Glomerular visceral epithelial cell (primary cell): ENCODE data around the gene AFF4.
"Not testable (repeated sequence)": the region's sequence is repeated elsewhere in the genome, so short reads cannot be mapped to it uniquely, and the experiment has no call there.

Experiments
- DNase-seq: peaks from one replicate; pipeline ENCODE4 v3.0.0-alpha.2; 2016; ENCODE audit errors: extremely low spot score

The AFF4 gene

DNA sequence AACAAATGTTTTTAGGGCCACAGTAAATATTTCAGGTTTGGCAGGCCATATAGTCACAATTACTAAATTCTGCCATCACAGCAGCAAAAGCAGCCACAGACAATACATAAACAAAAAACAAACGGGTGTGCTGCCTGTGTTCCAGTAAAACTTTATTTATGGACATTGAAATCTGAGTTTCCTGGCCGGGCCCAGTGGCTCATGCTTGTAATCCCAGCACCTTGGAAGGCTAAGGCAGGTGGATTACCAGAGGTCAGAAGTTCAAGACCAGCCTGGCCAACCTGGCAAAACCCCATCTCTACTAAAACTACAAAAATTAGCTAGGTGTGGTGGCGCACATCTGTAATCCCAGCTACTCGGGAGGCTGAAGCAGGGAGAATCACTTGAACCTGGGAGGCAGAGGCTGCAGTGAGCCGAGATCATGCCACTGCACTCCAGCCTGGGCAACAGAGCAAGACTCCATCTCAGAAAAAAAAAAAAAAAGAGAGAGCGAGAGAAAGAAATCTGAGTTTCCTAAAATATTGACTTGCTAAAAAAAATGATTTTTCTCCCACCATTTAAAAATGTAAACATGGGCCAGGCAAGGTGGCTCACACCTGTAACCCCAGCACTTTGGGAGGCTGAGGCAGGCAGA, 7.2 kb downstream of the AFF4 start:
- not testable (repeated sequence) for DNase-seq

DNA sequence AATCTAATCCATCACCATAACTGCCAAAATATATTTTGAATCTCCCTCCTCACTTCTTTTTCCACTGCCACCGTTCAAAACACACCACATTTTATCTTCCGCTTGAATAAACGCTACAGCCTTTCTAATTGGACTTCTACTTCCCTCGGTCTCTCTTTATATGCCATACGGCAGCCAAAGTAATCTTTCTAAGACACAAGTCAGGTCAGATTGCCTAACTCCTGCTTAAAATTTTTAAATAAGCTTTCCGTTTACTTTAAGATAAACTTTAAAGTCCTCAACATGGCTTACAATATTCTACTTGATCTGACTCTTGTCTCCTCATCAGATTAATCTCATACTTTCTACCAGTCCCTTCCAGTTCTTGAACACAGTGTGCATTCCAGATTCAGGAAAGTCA, 9.7 kb downstream of the AFF4 start:
- no peak for DNase-seq

DNA sequence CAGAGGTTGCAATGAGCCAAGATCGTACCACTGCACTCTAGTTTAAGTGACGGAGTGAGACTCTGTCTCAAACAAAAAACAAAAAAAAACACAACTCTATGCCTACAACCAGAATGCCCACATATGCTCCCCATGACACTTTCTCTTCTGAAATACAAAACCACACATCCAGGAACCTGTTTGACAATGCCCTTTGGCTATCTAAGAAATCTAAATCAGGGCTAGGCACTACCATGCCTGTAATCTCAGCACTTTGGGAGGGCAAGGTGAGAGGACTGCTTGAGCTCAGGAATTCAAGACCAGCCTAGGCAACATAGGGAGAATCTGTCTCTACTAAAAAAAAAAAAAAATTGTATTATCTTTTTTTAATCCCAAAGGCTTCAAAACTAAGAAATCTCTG, 10.6 kb downstream of the AFF4 start:
- DNase-seq, result no peak

DNA sequence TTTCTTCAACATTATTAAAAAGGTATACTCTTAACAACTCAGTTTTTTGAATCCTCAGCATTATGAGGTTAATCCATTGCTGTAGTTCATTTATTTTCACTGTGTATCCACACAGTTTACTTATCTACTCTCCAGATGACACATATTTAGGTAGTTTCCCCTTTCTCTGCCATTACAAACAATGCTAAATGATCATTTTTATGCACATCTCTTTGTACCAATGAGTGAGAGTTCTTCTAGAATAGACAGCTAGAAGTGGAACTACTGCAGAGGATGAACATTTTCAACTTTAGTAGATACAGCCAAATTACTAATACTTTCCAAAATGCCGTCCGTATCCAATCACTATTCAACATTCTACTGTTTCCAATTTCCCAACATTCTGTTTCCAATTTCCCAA, 11.5 kb downstream of the AFF4 start:
- no peak for DNase-seq

DNA sequence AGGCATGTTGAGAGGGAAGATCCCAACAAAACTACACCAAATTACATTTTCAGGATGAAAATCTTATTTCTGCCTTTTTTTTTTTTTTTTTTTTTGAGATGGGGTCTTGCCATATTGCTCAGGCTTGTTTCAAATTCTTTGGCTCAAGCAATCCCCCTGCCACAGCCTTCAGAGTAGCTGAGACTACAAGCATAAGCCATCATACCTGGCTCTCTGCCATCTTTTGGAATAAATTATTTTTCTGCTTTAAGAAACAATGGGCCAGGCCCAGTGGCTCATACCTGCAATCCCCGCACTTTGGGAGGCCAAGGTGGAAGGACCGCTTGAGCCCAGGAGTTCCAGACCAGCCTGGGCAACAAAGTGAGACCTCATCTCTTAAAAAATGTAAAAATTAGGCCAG, 14.3 kb downstream of the AFF4 start:
- DNase-seq, result no peak

DNA sequence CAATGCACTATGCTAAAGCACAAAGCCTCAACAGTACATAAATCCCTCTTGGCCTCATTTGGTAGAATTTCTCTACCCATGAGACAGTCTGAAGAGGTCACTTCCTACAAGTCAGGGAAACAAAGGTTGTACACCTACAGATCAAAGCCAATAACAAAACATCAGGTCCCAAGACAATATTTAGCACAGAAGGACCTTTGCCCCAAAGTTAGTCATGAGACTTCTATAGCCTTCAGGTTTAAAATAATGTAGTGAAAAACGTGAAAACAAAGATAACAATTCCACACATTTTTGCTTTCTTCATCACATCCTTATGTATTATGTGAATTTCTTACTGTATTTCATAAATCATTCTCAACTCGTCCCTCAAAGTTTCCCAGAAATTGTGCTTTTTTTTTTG, 15.8 kb downstream of the AFF4 start:
- DNase-seq, result no peak

DNA sequence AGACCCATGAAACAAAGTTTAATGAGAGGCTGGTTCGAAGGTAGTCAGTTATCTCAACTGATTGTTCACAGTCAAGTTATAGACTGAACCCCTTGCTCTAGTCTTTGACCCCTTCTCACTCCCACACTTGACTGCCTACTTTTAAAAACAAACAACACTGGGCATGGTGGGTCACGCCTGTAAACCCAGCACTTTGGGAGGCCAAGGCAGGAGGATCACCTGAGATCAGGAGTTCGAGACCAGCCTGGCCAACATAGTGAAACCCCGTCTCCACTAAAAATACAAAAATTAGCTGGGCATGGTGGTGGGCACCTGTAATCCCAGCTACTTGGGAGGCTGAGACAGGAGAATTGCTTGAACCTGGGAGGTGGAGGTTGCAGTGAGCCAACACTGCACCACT, 18.1 kb downstream of the AFF4 start:
- DNase-seq, result not testable (repeated sequence)

DNA sequence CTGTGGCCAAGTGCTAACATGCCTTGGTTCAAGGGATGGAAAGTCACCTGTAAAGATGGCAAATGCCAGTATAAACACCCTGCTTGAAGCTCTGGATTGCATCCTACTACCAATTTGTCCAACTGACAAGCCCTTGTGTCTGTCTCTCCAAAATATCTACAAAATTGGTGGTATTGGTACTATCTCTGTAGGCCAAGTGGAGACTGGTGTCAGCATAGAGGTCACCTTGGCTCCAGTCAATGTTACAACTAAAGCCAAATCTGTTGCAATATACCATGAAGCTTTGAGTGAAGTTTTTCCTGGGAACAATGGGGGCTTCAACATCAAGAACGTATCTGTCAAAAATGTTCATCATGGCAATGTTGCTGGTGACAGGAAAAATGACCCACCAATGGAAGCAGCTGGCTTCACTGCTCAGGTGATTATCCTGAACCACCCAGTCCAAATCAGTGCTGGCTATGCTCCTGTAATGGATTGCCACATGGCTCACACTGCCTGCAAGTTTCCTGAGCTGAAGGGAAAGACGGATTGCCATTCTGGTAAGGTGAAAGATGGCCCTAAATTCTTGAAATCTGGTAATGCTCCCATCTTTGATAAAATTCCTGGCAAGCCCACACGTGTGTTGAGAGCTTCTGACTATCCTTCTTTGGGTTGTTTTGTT, 19.9 kb downstream of the AFF4 start:
- DNase-seq, result no peak

DNA sequence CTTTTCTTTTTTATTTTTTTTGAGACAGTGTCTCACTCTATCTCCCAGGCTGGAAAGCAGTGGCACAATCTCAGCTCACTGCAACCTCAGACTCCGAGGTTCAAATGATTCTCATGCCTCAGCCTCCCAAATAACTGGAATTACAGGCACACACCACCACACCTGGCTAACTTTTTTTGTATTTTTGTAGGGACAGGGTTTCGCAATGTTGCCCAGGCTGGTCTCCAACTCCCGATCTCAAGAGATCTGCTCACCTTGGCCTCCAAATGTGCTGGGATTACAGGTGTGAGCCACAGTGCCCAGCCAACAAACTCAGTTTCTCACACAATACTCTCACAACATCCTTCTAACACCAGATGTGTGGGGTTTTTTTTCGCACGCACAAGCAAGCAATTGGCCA, 22.1 kb downstream of the AFF4 start:
- DNase-seq, result no peak

DNA sequence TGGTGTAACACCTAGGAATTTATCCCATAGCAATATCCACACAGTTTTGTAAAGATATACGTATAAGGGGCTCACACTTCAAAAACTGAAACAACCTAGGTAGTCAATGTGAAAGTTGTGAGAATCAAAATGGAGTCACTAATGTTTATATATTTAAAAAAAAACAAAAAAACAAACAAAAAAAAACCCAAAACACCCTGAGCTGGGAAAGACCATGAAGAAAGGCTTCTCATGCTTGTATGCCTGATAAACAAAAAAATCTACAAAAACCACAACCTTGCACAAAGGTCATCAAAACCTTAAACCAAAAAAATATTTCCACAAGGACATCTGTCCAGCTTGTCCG, 35.4 kb downstream of the AFF4 start:
- no peak for DNase-seq

DNA sequence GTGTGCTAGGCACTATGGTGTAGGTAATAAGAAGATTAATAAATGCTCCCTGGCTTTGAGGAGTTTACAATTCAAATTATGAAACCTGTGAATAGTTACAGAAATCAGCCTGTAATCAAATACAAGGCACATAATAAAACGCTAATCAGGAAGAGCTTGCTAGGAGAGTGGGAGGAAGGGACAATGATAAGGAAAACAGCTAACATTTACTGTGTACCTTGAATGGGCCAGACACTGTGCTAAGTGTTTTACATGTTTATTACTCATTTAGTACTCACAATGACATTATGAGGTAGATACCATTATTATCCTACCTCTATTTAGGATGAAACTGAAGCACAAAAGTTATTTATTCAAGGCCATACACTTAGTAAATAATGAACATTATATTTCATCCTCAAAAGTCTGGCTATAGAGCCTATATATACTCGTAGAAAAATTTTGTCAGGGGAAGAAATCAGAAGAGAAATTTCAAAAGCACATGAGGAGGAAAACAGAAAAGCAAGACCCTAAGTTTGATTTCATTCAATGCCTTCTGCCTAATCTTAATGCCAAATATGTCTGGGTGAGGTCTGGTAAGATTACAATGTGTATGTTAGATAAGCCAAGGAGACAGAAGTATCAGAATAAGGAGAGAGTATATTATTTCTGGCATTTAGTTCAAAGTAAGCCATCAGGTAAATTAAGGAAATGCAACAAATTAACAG, 35.9 kb downstream of the AFF4 start:
- no peak for DNase-seq

DNA sequence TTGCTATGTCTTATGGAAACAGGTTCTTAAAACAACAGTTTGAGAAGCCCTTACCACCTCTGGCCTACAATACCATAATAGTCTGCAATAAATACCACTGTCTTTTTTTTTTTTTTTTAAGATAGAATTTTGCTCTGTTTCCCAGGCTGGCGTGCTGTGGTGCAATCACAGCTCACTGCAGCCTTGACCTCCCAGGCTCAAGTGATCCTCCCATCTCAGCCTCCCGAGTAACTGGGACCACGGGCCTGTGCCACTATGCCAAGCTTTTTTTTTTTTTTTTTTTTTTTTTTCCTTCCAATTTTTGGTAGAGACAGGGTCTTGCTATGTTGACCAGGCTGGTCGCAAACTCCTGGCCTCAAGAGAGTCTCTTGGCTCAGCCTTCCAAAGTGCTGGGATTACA, 37.0 kb downstream of the AFF4 start:
- no peak for DNase-seq

DNA sequence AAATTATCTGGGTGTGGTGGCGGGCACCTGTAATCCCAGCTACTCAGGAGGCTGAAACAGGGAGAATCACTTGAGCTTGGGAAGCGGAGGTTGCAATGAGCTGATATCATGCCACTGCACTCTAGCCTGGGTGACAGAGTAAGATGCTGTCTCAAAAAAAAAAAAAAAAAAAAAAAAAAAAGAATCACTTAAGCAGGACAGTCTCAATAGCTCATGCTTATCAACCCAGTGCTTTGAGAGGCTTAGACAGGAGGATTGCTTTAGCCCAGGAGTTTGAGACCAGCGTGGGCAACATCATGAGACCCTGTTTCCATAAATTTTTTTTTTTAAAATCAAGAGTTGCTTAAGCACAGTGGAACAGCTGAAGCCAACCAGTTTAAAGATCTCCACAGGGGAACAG, 47.3 kb downstream of the AFF4 start:
- no peak for DNase-seq

DNA sequence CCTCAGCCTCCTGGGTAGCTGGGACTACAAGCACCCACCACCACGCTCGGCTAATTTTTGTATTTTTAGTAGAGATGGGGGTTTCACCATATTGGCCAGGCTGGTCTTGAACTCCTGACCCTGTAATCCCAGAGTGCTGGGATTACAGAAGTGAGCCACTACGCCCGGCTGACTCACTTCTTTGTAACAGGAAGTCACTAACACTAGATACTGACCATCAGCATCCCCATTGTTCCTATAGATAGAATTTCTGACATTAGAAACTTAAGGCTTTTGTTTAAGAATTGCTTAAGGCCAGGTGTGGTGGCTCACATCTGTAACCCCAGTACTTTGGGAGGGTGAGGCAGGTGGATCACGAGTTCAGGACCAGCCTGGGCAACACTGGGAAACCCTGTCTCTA, 47.8 kb downstream of the AFF4 start:
- DNase-seq, result no peak

DNA sequence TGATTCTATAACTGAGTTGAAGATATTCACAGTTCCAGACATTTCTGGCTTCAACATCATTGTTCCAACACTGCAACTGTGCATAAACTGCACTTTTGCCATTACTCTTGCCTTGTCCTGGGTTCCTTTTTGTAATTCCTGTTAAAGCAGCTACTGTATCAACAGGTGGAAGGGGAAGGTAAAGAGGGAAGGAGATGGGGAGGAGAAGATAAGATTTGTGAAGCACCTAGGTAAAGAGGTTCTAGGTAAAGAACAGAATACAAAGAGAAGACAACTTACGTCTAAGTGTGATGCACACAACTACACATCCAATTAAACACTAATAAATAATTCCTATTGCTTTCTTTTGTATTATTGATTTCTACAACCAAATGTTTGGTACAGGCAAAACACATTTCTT, 53.7 kb downstream of the AFF4 start:
- no peak for DNase-seq

DNA sequence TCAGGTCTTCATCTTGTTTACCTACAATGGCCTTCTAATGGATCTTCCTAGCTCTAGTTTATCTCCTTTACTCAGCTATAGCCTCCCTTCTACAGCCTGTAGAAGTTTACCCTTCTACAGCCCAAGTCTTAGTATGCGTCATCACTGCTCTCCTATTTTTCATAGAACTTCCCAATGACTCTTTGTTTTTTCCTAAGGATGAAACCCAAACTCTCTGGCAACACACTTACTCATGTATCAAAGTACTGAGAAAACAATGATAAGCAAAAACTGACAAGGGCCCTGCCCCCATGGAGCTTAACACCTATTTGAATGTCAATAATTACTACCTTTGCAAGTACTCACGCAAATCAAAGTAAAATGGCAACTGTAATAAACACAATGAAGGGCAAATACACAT, 56.3 kb downstream of the AFF4 start:
- DNase-seq, result no peak

DNA sequence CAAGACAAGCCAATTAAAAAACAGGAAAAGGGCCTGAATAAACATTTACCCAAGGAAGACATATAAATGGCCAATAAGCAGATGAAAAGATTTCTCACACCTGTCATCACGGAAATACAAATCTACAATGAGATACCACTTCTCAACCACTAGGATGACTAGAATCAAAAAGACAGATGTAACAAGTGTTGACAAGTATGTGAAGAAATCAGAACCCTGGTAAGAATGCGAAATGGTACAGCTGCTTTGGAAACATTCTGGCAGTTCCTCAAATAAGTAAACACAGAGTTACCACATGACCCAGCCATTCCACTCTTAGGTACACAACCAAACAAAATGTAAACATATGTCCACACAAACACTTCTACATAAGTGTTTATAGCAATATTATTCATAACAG, 57.5 kb downstream of the AFF4 start:
- DNase-seq, result no peak

DNA sequence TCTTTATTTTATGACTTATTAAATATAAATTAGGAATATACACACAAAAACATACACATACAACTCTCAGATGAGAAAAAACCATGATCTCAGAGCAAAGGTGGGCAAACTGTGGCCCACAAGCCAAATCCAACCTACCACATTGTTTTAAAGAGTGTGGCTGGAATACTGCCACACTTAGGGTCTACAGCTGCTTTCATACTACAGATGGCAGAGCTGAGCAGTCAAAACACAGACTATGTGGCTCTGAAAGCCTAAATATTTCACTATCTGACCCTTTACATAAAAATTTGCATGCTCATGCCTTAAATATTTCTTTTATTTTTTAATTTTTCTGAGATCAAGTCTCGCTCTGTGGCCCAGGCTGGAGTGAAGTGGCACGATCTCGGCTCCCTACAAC, 61.7 kb downstream of the AFF4 start:
- DNase-seq, result no peak

DNA sequence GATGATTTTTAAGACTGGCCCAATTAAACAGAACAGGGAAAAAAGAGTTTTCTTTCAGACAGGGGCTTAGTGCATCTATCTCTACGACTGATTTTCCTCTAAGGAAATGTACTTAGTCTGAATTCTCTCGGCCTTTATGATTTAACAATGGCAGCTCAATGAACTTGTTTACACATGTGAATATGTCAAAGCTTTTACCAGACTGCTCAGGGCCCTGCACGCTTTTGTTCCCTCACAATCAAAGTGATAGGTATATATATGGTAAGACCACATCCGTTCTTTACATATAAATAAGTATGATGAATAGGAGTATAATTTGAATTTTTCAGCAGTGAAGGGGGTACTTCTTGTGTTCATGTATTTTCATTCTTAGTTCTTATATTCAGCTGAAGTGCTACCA, 62.4 kb downstream of the AFF4 start:
- DNase-seq, result no peak

DNA sequence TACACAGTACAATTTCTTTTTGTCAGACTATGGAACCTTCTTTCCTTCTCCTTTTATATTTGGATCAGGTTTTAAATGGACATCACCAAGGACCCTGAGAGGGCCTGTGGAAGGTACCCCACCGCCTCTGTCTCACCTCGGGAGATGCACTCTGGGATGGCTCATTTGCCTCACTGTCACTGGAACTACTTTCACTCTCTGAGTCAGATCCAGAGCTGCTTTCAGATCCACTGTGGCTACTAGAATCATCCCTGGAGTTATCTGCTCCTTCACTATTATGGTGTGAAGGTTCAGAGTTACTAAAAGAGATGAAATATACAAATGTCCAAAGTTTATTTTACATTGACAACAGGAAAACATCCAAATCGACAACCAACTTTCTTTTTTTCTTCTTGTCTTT, 65.3 kb downstream of the AFF4 start:
- no peak for DNase-seq

DNA sequence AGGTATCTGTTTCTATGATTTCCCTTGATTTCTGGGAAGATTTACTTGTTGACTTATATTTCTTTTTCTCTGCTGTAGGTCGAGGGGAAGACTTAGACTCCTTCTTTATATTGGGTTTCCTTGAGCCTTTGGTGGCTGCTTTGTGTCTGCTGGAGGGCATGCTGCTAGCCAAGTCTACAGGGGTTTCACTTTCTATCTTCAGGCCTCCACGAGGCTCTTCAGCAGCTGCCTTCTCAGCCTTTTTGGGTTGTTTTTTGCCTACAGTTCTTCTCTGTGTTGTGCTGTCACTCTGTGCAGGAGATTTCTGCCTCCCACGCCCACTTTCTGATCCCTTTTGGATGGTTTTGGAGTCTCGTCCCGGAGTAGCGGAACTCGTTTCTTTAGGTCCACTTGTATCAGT, 66.7 kb downstream of the AFF4 start:
- DNase-seq, result no peak

DNA sequence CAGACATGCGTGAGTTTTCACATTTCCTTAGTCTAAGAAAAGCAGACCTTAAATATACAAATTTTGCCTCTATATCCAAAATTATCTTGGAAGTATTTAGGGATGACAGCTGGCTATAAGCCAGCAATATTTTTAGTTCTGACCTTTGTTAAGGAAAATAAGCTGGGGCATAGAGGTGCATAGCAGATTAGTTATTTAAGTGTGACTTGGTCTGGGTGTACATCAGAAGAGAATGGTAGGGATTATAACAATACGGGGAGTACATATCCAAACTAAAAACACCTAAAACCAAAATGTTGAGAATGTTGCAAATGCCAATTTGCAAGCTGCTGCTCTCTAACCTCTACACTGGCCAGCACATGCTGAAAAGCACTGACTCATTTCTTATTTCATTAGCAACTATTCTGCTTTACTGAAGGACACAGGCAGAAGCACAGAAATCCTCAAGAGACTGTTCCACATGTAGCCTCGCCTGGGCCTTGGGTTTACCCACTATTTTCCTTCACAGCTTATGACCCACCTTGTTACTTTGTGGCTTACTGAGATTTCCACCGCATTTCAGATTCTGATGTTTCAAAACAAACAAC, 67.6 kb downstream of the AFF4 start:
- DNase-seq, result no peak

DNA sequence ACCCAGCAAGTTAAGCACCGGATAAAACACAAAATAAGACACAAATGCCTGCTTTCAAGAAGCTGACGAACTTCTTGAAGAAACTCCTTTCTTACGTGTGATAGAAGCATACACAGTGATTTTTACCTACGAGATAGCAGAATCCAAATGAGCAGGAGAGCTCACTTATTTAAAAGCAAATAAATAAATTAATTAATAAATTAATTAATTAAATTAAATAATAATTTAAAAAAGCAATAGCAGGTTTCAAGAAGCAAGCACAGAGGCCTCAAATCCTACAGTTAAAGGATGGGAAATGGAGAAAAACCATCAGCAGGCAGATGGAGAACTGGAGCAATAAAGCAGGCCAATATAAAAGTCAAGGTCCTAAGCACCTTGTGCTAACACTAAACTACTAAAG, 72.6 kb downstream of the AFF4 start:
- no peak for DNase-seq
